ENCODE data around the gene SAMD4A.

Gene SAMD4A

DNA sequence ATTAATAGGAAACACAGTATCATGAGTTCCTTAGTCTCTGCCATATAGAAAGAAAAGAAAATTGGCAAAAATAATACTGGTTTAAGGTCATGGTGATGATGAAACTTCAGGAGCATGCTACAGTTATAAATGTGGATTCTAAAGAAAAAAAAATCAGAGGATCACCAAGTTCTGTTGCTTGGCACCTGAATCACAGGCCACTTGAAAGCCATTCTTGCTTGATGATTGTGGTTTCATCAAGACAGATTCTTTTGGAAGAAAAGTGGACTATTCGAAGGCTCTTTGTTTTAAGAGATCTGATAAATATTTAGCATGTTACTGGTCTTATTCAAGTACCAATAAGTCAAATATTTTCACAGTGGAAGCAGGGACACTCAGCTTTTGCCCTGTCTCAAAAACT lies 148.9 kb downstream of the SAMD4A start:
- Histone ChIP-seq H3K79me2 (ENCODE audit: insufficient read depth, low read depth) (no peaks in the 10 kb centered on the region), H3K4me1 (ENCODE audit: low read depth, poor library complexity, severe bottlenecking) (no peaks in the 10 kb centered on the region), H3K4me3 (IDR thresholded peaks at IDR 0.05; ENCODE audit: insufficient read depth, low read depth, low read length) (no peak overlapping the region), H3K9ac (no peak overlapping the region), H3K36me3 (ENCODE audit: insufficient read depth) (no peaks in the 10 kb centered on the region), H3K27ac (no peak overlapping the region), H3K27me3 (ENCODE audit: insufficient read depth, low read depth) (no peaks in the 10 kb centered on the region), H4K20me1 (ENCODE audit: insufficient read depth) (no peaks in the 10 kb centered on the region), H3K4me2 (no peak overlapping the region), H2AFZ (ENCODE audit: low read depth) (no peak overlapping the region)
- TF ChIP-seq, protein P1, sequence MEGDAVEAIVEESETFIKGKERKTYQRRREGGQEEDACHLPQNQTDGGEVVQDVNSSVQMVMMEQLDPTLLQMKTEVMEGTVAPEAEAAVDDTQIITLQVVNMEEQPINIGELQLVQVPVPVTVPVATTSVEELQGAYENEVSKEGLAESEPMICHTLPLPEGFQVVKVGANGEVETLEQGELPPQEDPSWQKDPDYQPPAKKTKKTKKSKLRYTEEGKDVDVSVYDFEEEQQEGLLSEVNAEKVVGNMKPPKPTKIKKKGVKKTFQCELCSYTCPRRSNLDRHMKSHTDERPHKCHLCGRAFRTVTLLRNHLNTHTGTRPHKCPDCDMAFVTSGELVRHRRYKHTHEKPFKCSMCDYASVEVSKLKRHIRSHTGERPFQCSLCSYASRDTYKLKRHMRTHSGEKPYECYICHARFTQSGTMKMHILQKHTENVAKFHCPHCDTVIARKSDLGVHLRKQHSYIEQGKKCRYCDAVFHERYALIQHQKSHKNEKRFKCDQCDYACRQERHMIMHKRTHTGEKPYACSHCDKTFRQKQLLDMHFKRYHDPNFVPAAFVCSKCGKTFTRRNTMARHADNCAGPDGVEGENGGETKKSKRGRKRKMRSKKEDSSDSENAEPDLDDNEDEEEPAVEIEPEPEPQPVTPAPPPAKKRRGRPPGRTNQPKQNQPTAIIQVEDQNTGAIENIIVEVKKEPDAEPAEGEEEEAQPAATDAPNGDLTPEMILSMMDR (conservative IDR thresholded peaks at IDR 0.05; ENCODE audit: low read depth, low read length), result no peak

DNA sequence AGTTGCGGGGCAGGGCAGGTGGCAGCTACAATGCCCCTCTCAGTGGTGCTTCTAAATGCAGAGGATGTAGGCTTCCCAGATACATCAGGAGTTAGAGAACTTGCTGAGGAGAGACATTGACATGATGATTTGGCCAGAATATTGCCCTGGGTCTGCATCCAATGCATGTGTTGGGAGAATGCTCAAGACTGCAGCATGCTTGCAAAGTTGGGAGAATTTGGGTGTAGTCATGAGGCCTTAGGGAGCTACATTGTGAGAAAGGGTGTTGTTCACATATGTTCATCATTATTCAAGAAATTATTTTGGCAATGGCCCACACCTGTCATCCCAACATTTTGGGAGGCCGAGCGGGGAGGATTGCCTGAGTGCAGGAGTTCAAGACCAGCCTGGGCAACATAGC lies 149.9 kb downstream of the SAMD4A start:
- Histone ChIP-seq H3K27ac (no peak overlapping the region), H3K4me1 (ENCODE audit: low read depth, poor library complexity, severe bottlenecking) (no peaks in the 10 kb centered on the region), H3K36me3 (ENCODE audit: insufficient read depth) (no peaks in the 10 kb centered on the region), H3K4me3 (IDR thresholded peaks at IDR 0.05; ENCODE audit: insufficient read depth, low read depth, low read length) (no peak overlapping the region), H3K9ac (no peak overlapping the region), H3K27me3 (ENCODE audit: insufficient read depth, low read depth) (no peaks in the 10 kb centered on the region), H3K4me2 (no peak overlapping the region), H4K20me1 (ENCODE audit: insufficient read depth) (no peaks in the 10 kb centered on the region), H2AFZ (ENCODE audit: low read depth) (no peak overlapping the region), H3K79me2 (ENCODE audit: insufficient read depth, low read depth) (no peaks in the 10 kb centered on the region)
- TF ChIP-seq, protein P1 (conservative IDR thresholded peaks at IDR 0.05; ENCODE audit: low read depth, low read length), result no peak

DNA sequence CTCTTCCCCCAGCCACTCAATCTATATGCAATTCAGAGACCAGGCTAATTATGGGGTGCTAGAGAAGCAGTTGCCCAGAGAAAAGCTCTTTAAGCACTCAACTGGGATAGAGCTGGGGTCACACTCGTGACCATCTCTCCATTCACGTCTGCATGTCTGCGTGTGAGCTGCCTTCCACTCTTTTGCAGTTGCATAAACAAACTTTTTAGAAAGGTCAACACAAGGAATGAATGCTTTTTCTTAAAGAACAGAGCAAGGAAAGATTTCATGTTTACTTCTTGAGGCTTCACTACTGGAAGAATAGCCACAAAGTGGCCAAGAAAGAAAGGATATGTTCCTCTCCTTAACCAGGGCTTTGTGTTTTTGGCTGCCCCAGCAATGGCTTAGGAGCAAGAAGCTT lies 151.1 kb downstream of the SAMD4A start:
- Histone ChIP-seq H3K4me2 (no peak overlapping the region), H3K4me1 (ENCODE audit: low read depth, poor library complexity, severe bottlenecking) (no peaks in the 10 kb centered on the region), H3K27me3 (ENCODE audit: insufficient read depth, low read depth) (no peaks in the 10 kb centered on the region), H3K9ac (no peak overlapping the region), H3K4me3 (IDR thresholded peaks at IDR 0.05; ENCODE audit: insufficient read depth, low read depth, low read length) (no peak overlapping the region), H3K27ac (no peak overlapping the region), H3K36me3 (ENCODE audit: insufficient read depth) (no peaks in the 10 kb centered on the region), H4K20me1 (ENCODE audit: insufficient read depth) (no peaks in the 10 kb centered on the region), H2AFZ (ENCODE audit: low read depth) (no peak overlapping the region), H3K79me2 (ENCODE audit: insufficient read depth, low read depth) (no peaks in the 10 kb centered on the region)
- TF ChIP-seq, protein P1 (conservative IDR thresholded peaks at IDR 0.05; ENCODE audit: low read depth, low read length), result no peak

DNA sequence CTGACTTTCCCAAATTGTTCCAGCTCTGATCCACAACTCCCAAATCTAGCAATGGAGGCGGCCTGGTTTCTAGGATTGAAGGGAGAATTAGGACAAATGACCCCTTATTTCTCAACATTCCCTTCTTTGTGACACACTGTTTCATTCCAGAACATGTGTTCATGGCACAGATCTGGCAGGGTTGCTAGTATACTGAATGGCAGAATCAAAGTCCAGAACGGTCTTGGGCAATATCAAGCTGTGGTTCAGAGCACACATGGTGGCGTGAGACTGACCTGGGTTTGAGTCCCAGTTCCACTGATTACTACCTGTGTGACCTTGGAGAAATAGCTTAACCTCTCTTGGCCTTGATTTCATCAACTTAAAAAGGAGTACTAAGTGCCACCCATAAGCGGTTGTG lies 152.5 kb downstream of the SAMD4A start:
- no peaks in the 10 kb centered on the region for H3K36me3 ChIP-seq (ENCODE audit: insufficient read depth)
- no peaks in the 10 kb centered on the region for H3K79me2 ChIP-seq (ENCODE audit: insufficient read depth, low read depth)
- H2AFZ ChIP-seq (ENCODE audit: low read depth), result no peak overlapping the region
- TF ChIP-seq, protein P1 (conservative IDR thresholded peaks at IDR 0.05; ENCODE audit: low read depth, low read length), result no peak
- H3K4me3 ChIP-seq (IDR thresholded peaks at IDR 0.05; ENCODE audit: insufficient read depth, low read depth, low read length), result no peak overlapping the region
- no peaks in the 10 kb centered on the region for H3K4me1 ChIP-seq (ENCODE audit: low read depth, poor library complexity, severe bottlenecking)
- no peak overlapping the region for H3K4me2 ChIP-seq
- no peaks in the 10 kb centered on the region for H4K20me1 ChIP-seq (ENCODE audit: insufficient read depth)
- no peak overlapping the region for H3K27ac ChIP-seq
- H3K9ac ChIP-seq, result no peak overlapping the region
- no peaks in the 10 kb centered on the region for H3K27me3 ChIP-seq (ENCODE audit: insufficient read depth, low read depth)

All from KMS-11 (cell line).